Colonic mucosa (tissue), 4 donors: Measurements from ENCODE around the gene EPN2. TPM values are rescaled to one million over a fixed set of nuclear protein-coding genes. Genes with fewer than 3 reads are reported as not detected.

Experiments
- DNase-seq: peaks from one replicate; pipeline ENCODE4 v3.0.0-alpha.2; 2020
- H3K27ac ChIP-seq: fragments of 200-600 bp; one replicate; pipeline ENCODE4 v1.8.0; 2021
- H3K27me3 ChIP-seq: fragments of 200-600 bp; one replicate; pipeline ENCODE4 v1.8.0; 2021
- H3K36me3 ChIP-seq: fragments of 200-600 bp; one replicate; pipeline ENCODE4 v1.8.0; 2021
- H3K4me1 ChIP-seq: fragments of 200-600 bp; one replicate; pipeline ENCODE4 v1.8.0; 2021; ENCODE audit warnings: mild to moderate bottlenecking
- H3K4me3 ChIP-seq: fragments of 200-600 bp; one replicate; pipeline ENCODE4 v1.8.0; 2021
- H3K9ac ChIP-seq, 2 donors: one replicate each; pipeline ENCODE4 v1.7.0; 2013; ENCODE audit warnings: control low read depth in 2 of 2, low read depth in 2 of 2, low read length in 2 of 2
- H3K9me3 ChIP-seq: fragments of 200-600 bp; one replicate; pipeline ENCODE4 v1.8.0; 2021
- CTCF ChIP-seq: fragments of 200-600 bp; IDR thresholded peaks from one replicate; pipeline ENCODE4 v1.8.0; 2022; ENCODE audit warnings: antibody characterized with exemption, mild to moderate bottlenecking
- intact Hi-C: fragments of 100-400 bp; cut with DNase I; formaldehyde crosslinking; loops from one replicate; pipeline ENCODE4 v1.14.1; 2022
- total RNA-seq, 2 donors: library from RNA; stranded (reverse); fragmentation: NEBNext Ultra II Directional in 1 of 2; extraction: Animal tissue kit (Norgen Biotek cat#: 25700) in 1 of 2; gene quantifications; one replicate each; pipeline ENCODE4 v1.2.1, GENCODE V29; 2021
- donor health status: healthy.
- donor health status: DM: no; HTN: no; CAD: no.
- donor health status: DM: no; HTN: no; CAD: no.

The EPN2 gene
- total RNA-seq, 2 donors from 2014 or later: 34.7 to 36.3 TPM

- no peak for TF ChIP-seq CTCF
- DNase-seq: no peak
- Histone ChIP-seq H3K9me3 (no peaks in the 10 kb centered on the region), H3K4me1 (no peaks in the 10 kb centered on the region), H3K9ac (no peak overlapping the region), H3K27ac (no peak overlapping the region), H3K36me3 (no peaks in the 10 kb centered on the region), H3K4me3 (no peak overlapping the region), H3K27me3 (no peaks in the 10 kb centered on the region)
- intact Hi-C loops: no loop called here
Measured at GRCh38 chr17:19335951-19336631, 98.9 kb downstream of the EPN2 start.

- no peak for DNase-seq
- intact Hi-C loops: no loop called here
- no peak overlapping the region for H3K9ac ChIP-seq
- H3K27me3 ChIP-seq: no peaks in the 10 kb centered on the region
- TF ChIP-seq CTCF: peak; percentile 34
- H3K27ac ChIP-seq: no peak overlapping the region
- H3K4me1 ChIP-seq: no peaks in the 10 kb centered on the region
- H3K4me3 ChIP-seq: no peak overlapping the region
- H3K9me3 ChIP-seq: no peaks in the 10 kb centered on the region
- H3K36me3 ChIP-seq: no peaks in the 10 kb centered on the region
Measured at GRCh38 chr17:19336938-19337711, 100.0 kb downstream of the EPN2 start.

- Histone ChIP-seq H3K4me3 (no peak overlapping the region), H3K9me3 (no peaks in the 10 kb centered on the region), H3K9ac (no peak overlapping the region), H3K27ac (no peak overlapping the region), H3K4me1 (no peaks in the 10 kb centered on the region), H3K36me3 (no peaks in the 10 kb centered on the region), H3K27me3 (no peaks in the 10 kb centered on the region)
- intact Hi-C loops: no loop called here
- no peak for DNase-seq
- no peak for TF ChIP-seq CTCF
Measured at GRCh38 chr17:19337712-19338023, 100.5 kb downstream of the EPN2 start.

GRCh38 chr17:19338031-19338990 lies 101.1 kb downstream of the EPN2 start:
- Histone ChIP-seq H3K36me3 (no peaks in the 10 kb centered on the region), H3K27me3 (no peaks in the 10 kb centered on the region), H3K27ac (no peak overlapping the region), H3K4me3 (no peak overlapping the region), H3K9ac (no peak overlapping the region), H3K4me1 (no peaks in the 10 kb centered on the region), H3K9me3 (no peaks in the 10 kb centered on the region)
- TF ChIP-seq CTCF: peak; percentile 40
- intact Hi-C loops: no loop called here
- peak; percentile 60 for DNase-seq

GRCh38 chr17:19339341-19339815 lies 102.2 kb downstream of the EPN2 start:
- intact Hi-C loops: no loop called here
- H3K9ac ChIP-seq: no peak overlapping the region

More at GRCh38 chr17:19339341-19339815, 102.2 kb downstream of the EPN2 start:
- no peak for TF ChIP-seq CTCF
- H3K36me3 ChIP-seq: no peaks in the 10 kb centered on the region
- no peaks in the 10 kb centered on the region for H3K9me3 ChIP-seq
- no peak overlapping the region for H3K27ac ChIP-seq
- no peaks in the 10 kb centered on the region for H3K27me3 ChIP-seq
- no peaks in the 10 kb centered on the region for H3K4me1 ChIP-seq
- DNase-seq: no peak
- no peak overlapping the region for H3K4me3 ChIP-seq
